ENCODE measurements around the gene SNX13.
A peak's percentile ranks its signal among the peaks of the same experiment; 100 is the strongest.

The SNX13 gene

GRCh38 chr7:17870406-17870805 lies 69.9 kb downstream of the SNX13 start:
- FAIRE-seq, result no peak
- DNase-seq (ENCODE audit: insufficient read length, low spot score), result no peak
- TF ChIP-seq POLR2A (IDR thresholded peaks at IDR 0.05; ENCODE audit: low read depth, low read length), result no peak

- no peak for TF ChIP-seq POLR2A (IDR thresholded peaks at IDR 0.05; ENCODE audit: low read depth, low read length)
- FAIRE-seq, result no peak
Measured at GRCh38 chr7:17863809-17864143, 76.5 kb downstream of the SNX13 start.

GRCh38 chr7:17863095-17863808 lies 77.0 kb downstream of the SNX13 start:
- FAIRE-seq, result no peak
- TF ChIP-seq POLR2A (IDR thresholded peaks at IDR 0.05; ENCODE audit: low read depth, low read length), result no peak
- no peak for DNase-seq (ENCODE audit: insufficient read length, low spot score)

More at GRCh38 chr7:17863809-17864143, 76.5 kb downstream of the SNX13 start:
- DNase-seq (ENCODE audit: insufficient read length, low spot score), result no peak

DNA sequence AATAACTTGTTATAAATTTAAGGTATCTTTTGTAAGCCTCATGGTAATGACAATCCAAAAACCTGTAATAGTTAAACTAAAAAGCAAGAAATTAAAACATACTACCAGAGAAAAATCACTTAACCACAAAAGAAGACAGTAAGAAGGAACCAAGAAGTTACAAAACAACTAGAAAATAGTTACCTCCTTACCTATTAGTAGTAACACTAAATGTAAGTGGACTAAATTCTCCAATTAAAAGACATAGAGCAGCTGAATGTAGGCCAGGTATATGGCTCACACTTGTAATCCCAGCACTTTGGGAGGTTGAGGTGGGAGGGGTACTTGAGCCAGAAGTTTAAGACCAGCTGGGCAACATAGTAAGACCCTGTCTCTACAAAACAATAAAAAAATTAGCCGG lies 84.0 kb downstream of the SNX13 start:
- FAIRE-seq, result no peak

DNA sequence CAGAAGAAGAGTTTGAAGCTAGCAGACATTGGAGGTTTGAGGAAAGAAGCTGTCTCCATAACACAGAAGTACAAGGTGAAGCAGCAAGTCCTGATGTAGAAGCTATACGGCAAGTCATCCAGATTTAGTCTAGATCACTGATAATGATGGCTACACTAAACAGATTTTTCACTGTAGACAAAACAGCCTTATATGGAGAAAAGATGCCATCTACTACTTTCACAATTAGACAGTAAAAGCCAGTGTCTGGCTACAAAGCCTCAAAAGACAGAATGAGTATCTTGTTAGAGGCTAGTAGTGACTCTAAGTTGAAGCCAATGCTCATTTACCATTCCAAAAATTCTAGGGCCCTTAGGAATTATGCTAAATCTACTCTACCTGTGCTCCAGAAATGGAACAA lies 85.1 kb downstream of the SNX13 start:
- FAIRE-seq (peak; percentile 97), DNase-seq (ENCODE audit: insufficient read length, low spot score) (no peak)
- TF ChIP-seq POLR2A (IDR thresholded peaks at IDR 0.05; ENCODE audit: low read depth, low read length), result no peak

More for the DNA sequence above, 84.0 kb downstream of the SNX13 start:
- TF ChIP-seq POLR2A (IDR thresholded peaks at IDR 0.05; ENCODE audit: low read depth, low read length), result no peak
- DNase-seq (ENCODE audit: insufficient read length, low spot score), result no peak

GRCh38 chr7:17854261-17855047 lies 85.8 kb downstream of the SNX13 start:
- DNase-seq (ENCODE audit: insufficient read length, low spot score) (no peak), FAIRE-seq (no peak)
- TF ChIP-seq POLR2A (IDR thresholded peaks at IDR 0.05; ENCODE audit: low read depth, low read length), result no peak

DNA sequence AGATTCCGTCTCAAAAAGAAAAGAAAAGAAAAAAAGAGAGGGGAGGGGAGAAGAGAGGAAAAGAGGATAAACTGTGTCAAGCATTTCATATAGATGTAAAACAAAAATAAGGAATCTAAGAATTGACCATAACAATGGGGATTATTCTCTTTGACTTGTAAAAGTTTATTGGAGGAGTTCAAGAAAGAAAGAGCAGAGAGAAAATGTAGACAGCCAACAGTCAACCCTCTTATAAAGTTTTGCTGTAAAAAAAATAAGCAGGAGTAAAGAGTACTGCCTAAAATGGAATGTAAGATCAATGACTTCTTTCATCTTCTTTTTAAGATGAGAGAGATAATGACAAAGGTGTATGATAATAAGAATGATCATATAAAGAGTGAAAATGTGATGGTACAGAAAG lies 87.9 kb downstream of the SNX13 start:
- TF ChIP-seq POLR2A (IDR thresholded peaks at IDR 0.05; ENCODE audit: low read depth, low read length), result no peak
- no peak for DNase-seq (ENCODE audit: insufficient read length, low spot score)

DNA sequence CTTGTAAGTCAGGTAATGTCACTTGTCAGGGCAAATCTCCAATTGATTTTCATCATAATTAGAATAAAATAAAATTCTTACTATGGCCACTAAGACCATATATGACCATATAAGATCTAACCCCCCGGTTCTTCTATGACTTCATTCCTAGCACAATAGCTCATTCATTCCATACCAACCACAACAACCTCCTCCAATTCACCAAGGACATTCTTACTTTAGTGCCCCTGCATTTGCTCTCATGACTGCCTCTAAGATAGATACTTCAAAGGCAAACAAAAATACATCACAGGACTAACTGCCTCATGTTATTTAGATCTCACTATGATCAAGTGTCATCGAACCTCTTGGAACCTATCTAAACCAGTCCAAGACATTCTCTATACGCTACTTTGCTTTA lies 90.8 kb downstream of the SNX13 start:
- FAIRE-seq (peak; percentile 90), DNase-seq (ENCODE audit: insufficient read length, low spot score) (no peak)
- TF ChIP-seq POLR2A (IDR thresholded peaks at IDR 0.05; ENCODE audit: low read depth, low read length), result no peak

More for the DNA sequence above, 87.9 kb downstream of the SNX13 start:
- no peak for FAIRE-seq

DNA sequence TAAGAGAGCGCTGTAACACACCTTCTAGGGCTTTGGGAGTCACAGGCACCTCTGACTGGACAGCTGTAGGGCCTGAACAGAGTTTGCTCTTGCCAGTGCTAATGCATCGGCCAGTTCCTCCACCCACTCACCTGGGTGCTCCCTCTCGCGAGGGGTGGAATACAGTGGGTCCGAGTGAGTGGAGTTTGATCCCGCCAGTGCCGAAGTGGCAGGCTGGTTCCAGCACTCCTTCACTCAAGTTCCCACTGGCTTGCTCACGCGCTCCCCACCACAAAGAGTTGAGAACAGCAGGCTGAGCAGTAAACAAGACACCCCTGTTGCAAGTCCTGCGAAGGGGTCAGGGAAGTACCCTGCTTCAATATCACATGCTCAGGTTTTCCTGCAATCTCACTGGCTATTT lies 91.8 kb downstream of the SNX13 start:
- FAIRE-seq (no peak), DNase-seq (ENCODE audit: insufficient read length, low spot score) (no peak)
- no peak for TF ChIP-seq POLR2A (IDR thresholded peaks at IDR 0.05; ENCODE audit: low read depth, low read length)

DNA sequence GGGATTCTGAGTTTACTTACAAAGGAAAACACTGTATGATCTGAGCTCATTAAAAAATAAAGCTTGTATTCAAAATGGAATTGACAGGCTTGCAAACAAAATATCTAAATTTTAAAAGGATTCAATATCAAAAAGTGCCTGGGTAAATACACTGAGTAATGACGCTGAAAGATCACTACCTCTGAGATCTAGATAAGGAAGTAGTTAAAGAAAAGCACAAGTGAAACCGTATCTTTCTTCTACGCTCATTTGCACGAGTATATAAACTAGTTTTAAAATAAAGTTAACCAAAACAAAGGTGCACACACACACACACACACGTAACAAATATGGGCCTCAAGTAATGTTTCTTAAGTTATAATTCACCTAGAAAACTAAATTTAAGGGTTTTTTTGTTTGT lies 93.4 kb downstream of the SNX13 start:
- peak; percentile 48 for FAIRE-seq
- TF ChIP-seq POLR2A (IDR thresholded peaks at IDR 0.05; ENCODE audit: low read depth, low read length), result no peak
- no peak for DNase-seq (ENCODE audit: insufficient read length, low spot score)

DNA sequence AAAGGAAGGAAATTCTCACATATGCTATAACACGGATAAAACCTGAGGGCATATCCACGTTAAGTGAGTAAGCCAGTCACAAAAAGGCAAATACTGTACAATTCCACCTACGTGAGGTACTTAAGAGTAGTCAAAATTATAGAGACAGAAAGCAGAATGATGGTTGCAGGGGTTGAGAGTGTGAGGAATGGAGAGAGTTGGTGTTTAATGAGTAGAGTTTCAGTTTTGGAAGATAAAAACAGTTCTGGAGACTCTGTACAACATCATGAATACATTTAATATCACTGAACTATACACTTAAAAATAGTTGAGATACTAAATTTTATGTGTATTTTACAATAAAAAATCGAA lies 95.1 kb downstream of the SNX13 start:
- no peak for TF ChIP-seq POLR2A (IDR thresholded peaks at IDR 0.05; ENCODE audit: low read depth, low read length)
- DNase-seq (ENCODE audit: insufficient read length, low spot score), result no peak
- peak; percentile 91 for FAIRE-seq

DNA sequence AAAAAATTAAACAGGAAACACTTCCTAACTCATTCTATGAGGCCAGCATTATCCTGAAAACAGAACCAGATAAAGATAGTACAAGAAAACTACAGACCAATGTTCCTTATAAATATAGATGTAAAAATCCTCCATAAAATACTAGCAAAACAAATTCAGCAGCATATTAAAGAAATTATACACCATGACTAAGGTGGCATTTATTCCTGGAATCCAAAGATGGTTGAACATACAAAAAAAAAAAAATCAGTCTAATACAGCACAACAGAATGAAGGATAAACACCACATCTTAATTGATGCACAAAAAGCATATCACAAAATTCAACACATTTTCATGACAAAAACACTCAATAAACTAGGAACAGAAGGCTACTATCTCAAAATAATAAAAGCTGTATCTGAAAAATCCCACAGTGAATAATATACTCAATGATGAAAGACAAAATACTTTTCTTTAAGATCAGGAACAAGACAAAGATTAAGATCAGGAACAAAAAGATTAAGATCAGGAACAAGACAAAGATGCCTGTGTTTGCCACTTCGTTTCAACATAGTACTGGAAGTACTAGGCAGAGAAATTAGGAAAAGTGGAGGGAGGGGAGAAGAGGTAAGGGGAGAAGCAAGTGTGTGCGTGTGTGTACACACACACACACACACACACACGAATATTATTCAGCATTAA lies 95.6 kb downstream of the SNX13 start:
- TF ChIP-seq POLR2A (IDR thresholded peaks at IDR 0.05; ENCODE audit: low read depth, low read length), result no peak
- no peak for DNase-seq (ENCODE audit: insufficient read length, low spot score)
- no peak for FAIRE-seq

GRCh38 chr7:17844022-17844421 lies 96.3 kb downstream of the SNX13 start:
- no peak for TF ChIP-seq POLR2A (IDR thresholded peaks at IDR 0.05; ENCODE audit: low read depth, low read length)
- no peak for FAIRE-seq
- DNase-seq (ENCODE audit: insufficient read length, low spot score), result no peak

GRCh38 chr7:17843041-17843440 lies 97.3 kb downstream of the SNX13 start:
- no peak for TF ChIP-seq POLR2A (IDR thresholded peaks at IDR 0.05; ENCODE audit: low read depth, low read length)
- FAIRE-seq (peak; percentile 85), DNase-seq (ENCODE audit: insufficient read length, low spot score) (no peak)

Measured in H54 (cell line).